Endometrial microvascular endothelial cells (primary cell): ENCODE results near the gene SSH2. TPM values are rescaled to one million over a fixed set of nuclear protein-coding genes. Genes with fewer than 3 reads are reported as not detected.

Experiments used
- in situ Hi-C: cut with HindIII; loops from 2 replicates; pipeline ENCODE4 v1.10.0; 2017; ENCODE audit warnings: low sequenced_read_pairs, low pct_unique_long_range_greater_than_20kb; ENCODE audit errors: inconsistent ontology term
- total RNA-seq: library from RNA; depleted of rRNA; stranded (reverse); fragments of >200 nt; gene quantifications from one replicate; pipeline ENCODE4 v1.2.3, GENCODE V29; 2015; ENCODE audit errors: inconsistent ontology term

SSH2 gene
- total RNA-seq, 1 donor from 2014 or later = 32.8 TPM

GRCh38 chr17:29847527-29848400 lies 82.3 kb downstream of the SSH2 start:
- in situ Hi-C loops = no loop called here

- in situ Hi-C loops = no loop called here
Measured at GRCh38 chr17:29847118-29847517, 82.9 kb downstream of the SSH2 start.

- in situ Hi-C loops = no loop called here
Measured at GRCh38 chr17:29846298-29846697, 83.7 kb downstream of the SSH2 start.

DNA sequence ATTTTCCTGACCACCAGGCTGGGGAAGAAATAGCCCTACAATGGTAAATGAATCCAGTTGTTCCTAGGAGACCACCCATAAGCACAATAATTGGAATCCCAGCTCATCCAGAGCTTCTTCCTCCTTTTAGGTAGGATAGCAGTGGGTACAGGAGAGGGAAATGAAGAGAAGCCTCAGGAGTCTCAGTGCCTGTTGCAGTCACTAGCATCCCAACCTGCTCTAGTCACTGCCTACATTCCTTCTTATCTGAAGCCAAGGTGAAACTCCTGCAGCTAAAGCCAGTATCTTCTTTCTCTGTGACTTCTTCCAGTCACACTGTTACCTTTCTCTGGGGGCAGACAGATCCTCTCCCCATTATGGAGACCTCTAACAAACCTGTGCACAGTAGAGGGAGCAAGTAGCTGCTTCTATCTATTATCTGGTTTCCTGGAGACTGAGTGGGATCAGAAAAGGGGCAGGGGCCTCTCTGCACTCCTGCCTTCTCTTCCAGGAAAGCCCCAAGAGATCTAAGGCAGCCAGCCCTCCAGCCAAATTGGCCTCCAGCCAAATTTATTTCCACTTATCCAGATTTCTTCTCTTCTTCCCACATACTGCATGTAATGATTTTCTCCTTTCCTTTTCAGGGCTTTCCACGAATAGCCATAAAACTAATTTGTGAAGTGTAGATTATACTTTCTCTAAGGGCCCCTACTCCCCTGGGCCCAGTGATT lies 85.5 kb downstream of the SSH2 start:
- in situ Hi-C loops = no loop called here

- in situ Hi-C loops = no loop called here
Measured at GRCh38 chr17:29840884-29841283, 89.1 kb downstream of the SSH2 start.

GRCh38 chr17:29839656-29840055 lies 90.4 kb downstream of the SSH2 start:
- in situ Hi-C loops = no loop called here

GRCh38 chr17:29838961-29839360 lies 91.1 kb downstream of the SSH2 start:
- in situ Hi-C loops = no loop called here

GRCh38 chr17:29837531-29837930 lies 92.5 kb downstream of the SSH2 start:
- in situ Hi-C loops = no loop called here

DNA sequence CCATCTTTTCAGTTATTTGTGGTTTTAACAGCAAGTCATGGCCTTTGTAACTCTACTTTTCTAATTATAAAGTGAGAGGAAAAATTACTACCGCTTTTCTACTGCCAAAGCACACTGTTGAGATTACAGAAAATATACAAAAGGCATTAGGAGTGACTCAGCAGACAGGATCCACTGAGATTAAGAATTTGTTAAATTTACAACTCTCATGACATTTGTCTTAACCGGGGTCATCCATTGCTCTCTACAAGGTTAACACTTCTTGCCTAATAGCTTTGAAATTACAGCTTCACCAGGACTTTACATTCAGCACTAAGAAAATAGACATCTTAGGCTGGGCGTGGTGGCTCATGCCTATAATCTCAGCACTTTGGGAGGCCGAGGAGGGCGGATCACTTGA lies 93.4 kb downstream of the SSH2 start:
- in situ Hi-C loops = no loop called here

DNA sequence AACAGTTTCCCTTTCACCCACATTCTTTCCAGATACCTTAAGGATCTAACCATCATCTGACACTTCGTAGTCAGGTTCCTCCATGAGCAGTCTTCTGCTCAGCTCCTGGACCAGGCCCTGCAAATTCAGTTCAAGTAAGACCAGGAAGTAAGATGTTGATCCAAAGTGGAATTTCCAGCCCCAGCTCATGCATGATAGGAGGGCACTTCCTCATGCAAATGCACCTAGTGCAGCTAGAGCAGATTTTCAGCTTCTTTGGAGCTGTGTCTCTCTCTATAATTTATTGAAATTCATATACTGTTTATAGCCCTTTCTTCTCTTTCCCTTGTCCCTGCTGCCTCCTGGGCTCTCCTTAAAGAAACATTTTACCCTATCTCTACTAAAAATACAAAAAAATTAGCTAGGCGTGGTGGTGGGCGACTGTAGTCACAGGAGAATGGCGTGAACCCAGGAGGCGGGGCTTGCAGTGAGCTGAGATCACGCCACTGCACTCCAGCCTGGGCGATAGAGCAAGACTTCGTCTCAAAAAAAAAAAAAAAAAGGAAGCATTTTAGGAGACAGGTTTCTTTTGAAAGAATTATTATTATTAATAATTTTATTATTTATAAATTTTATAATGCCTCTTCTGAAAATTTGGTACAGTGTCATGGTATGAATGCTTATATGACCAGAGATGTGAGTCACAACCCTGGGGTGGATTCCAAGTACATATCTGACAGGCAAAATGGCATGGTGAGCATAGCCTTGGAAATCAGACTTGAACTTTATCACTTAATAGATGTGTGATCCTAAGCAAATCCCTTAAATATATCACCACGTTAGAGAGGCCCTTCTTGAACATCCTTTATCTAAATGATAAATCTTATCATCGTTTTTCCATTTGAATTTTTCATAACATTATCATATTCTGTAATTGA lies 94.3 kb downstream of the SSH2 start:
- in situ Hi-C loops = no loop called here

- in situ Hi-C loops = no loop called here
Measured at GRCh38 chr17:29833801-29834200, 96.2 kb downstream of the SSH2 start.

DNA sequence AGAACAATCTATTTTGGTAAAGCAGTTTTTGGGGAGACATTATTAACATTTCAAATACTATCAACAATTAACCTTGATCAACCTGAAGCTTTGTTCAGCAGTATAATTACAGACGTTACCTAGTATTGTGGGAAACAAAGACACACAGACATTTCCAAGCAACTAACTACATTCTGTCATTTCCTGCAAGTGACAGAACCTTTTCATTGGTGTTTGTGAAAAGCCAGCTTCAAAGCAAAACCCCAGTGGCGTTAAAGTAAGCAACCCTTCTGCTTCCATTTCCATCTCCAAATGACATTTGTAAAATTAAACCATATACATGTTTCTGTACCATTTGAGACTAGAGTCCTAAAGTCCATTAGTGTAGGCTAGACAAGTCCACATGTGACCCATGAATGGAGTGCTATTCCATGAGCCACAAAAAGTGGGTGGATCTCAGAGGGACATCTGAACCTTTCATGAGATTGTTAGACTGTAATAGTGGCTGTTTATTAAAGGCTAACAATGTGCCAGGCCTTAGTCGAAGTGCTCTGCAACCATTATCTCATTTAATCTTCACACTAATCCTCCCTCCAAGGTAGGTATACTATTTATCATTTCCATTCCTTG lies 101.2 kb downstream of the SSH2 start:
- in situ Hi-C loops = no loop called here

GRCh38 chr17:29827179-29827578 lies 102.8 kb downstream of the SSH2 start:
- in situ Hi-C loops = no loop called here

DNA sequence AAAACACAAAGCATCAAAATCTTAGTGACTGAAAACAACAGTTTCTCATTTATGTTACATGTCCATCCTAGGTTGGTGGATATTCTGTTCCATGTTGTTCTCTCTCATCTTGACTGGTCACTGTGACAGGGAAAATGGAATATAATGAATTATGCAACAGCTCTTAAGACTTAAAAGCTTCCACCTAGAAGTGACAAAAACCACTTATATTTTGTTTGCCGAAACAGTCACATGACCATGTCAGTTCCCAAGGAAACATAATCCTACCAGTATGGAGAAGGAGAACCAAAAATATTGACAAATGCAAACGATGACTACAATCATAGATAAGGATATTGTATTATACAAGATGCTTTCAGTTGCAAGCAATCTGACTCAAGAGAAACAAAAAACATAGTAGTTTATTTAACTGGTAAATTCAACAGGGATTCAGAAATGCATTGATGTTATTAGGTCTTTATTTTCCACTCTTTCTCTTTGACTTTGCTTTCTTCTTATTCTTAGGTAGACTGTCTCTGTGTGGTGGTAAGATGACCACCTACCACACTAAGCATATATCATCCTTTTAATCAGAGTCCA lies 103.8 kb downstream of the SSH2 start:
- in situ Hi-C loops = no loop called here

- in situ Hi-C loops = no loop called here
Measured at GRCh38 chr17:29825604-29826003, 104.4 kb downstream of the SSH2 start.

- in situ Hi-C loops = no loop called here
Measured at GRCh38 chr17:29821897-29822296, 108.1 kb downstream of the SSH2 start.

- in situ Hi-C loops = no loop called here
Measured at GRCh38 chr17:29820425-29820824, 109.6 kb downstream of the SSH2 start.

GRCh38 chr17:29807520-29808361 lies 122.3 kb downstream of the SSH2 start:
- in situ Hi-C loops = no loop called here
